Coronary artery (tissue), 2 donors: ENCODE measurements around the gene PLSCR3.
"Not testable (repeated sequence)": the region's sequence is repeated elsewhere in the genome, so short reads cannot be mapped to it uniquely, and the experiment has no call there.

Source experiments
- DNase-seq: peaks from one replicate; pipeline ENCODE4 v3.0.0-alpha.2; 2017; ENCODE audit warnings: low spot score
- H3K27ac ChIP-seq, 2 donors: fragments of 200-600 bp; sonication (generic); one replicate each; pipeline ENCODE4 v1.5.1; 2016 to 2019
- H3K4me3 ChIP-seq: fragments of 200-600 bp; sonication (generic); 2 replicates; pipeline ENCODE4 v1.5.1; 2016; ENCODE audit warnings: mild to moderate bottlenecking, moderate library complexity
- CTCF ChIP-seq: fragments of 200-600 bp; sonication (generic); IDR thresholded peaks from one replicate; pipeline ENCODE4 v1.5.1; 2019; ENCODE audit warnings: antibody characterized with exemption

Gene PLSCR3

GRCh38 chr17:7380321-7380720 lies 14.0 kb downstream of the PLSCR3 start:
- H3K27ac ChIP-seq: peak overlapping the region in 1 of 2 donors; percentile 26
- no peak for DNase-seq

GRCh38 chr17:7379134-7379533 lies 15.2 kb downstream of the PLSCR3 start:
- TF ChIP-seq CTCF: no peak
- no peak overlapping the region for H3K27ac ChIP-seq
- DNase-seq: no peak
- no peak overlapping the region for H3K4me3 ChIP-seq

More at GRCh38 chr17:7380321-7380720, 14.0 kb downstream of the PLSCR3 start:
- TF ChIP-seq CTCF: no peak
- peak overlapping the region; percentile 79 for H3K4me3 ChIP-seq

GRCh38 chr17:7374353-7374752 lies 20.0 kb downstream of the PLSCR3 start:
- Histone ChIP-seq H3K4me3 (no peak overlapping the region), H3K27ac (no peak overlapping the region)
- no peak for TF ChIP-seq CTCF
- no peak for DNase-seq

GRCh38 chr17:7370853-7371252 lies 23.5 kb downstream of the PLSCR3 start:
- no peak overlapping the region for H3K27ac ChIP-seq
- no peak overlapping the region for H3K4me3 ChIP-seq
- no peak for DNase-seq
- TF ChIP-seq CTCF: no peak

- Histone ChIP-seq H3K27ac (no peak overlapping the region), H3K4me3 (no peak overlapping the region)
- no peak for DNase-seq
- TF ChIP-seq CTCF: no peak
These were observed 24.5 kb downstream of the PLSCR3 start for GRCh38 chr17:7369825-7370224.

- H3K4me3 ChIP-seq, H3K27ac ChIP-seq, DNase-seq: not testable (repeated sequence)
These were observed 25.7 kb downstream of the PLSCR3 start for GRCh38 chr17:7368599-7368994.

GRCh38 chr17:7367918-7368598 lies 26.3 kb downstream of the PLSCR3 start:
- DNase-seq: no peak
- H3K27ac ChIP-seq: no peak overlapping the region
- no peak for TF ChIP-seq CTCF

More at GRCh38 chr17:7367918-7368598, 26.3 kb downstream of the PLSCR3 start:
- no peak overlapping the region for H3K4me3 ChIP-seq
